Urinary bladder (tissue), 4 donors: ENCODE measurements around the gene PTPRC. TPM values are rescaled to one million over a fixed set of nuclear protein-coding genes. Genes with fewer than 3 reads are reported as not detected.

Experiments used
- DNase-seq: peaks from one replicate; pipeline ENCODE4 v3.0.0-alpha.2; 2015; ENCODE audit errors: extremely low spot score
- H3K27ac ChIP-seq: one replicate; pipeline ENCODE4 v1.5.1; 2013; ENCODE audit warnings: low read depth, mild to moderate bottlenecking, moderate library complexity
- H3K36me3 ChIP-seq: one replicate; pipeline ENCODE4 v1.6.1; 2013; ENCODE audit warnings: mild to moderate bottlenecking, moderate library complexity; ENCODE audit not compliant: insufficient read depth
- H3K4me1 ChIP-seq: one replicate; pipeline ENCODE4 v1.6.1; 2013; ENCODE audit warnings: mild to moderate bottlenecking, moderate library complexity; ENCODE audit not compliant: insufficient read depth
- H3K4me3 ChIP-seq: one replicate; pipeline ENCODE4 v1.5.1; 2013; ENCODE audit warnings: low read depth, low read length
- WGBS: extraction: QIAGEN DNeasy Blood & Tissue Kit; methylation state at CpG from one replicate; pipeline ENCODE4 v1.1.7; 2013; 5-methylcytosine and 5-hydroxymethylcytosine counted together
- polyA plus RNA-seq: library from polyadenylated mRNA; stranded (reverse); fragments of 200-250 nt; gene quantifications from one replicate; pipeline ENCODE4 v1.2.3, GENCODE V29; 2013
- total RNA-seq: library from RNA; depleted of rRNA; stranded (reverse); fragments of >200 nt; gene quantifications from one replicate; pipeline ENCODE4 v1.2.3, GENCODE V29; 2014
- donor health status: healthy with polysubstance abuse.
- donor health status: healthy.

The PTPRC gene
- total and polyA plus RNA-seq, 2 donors: 9.6 to 34.4 TPM

DNA sequence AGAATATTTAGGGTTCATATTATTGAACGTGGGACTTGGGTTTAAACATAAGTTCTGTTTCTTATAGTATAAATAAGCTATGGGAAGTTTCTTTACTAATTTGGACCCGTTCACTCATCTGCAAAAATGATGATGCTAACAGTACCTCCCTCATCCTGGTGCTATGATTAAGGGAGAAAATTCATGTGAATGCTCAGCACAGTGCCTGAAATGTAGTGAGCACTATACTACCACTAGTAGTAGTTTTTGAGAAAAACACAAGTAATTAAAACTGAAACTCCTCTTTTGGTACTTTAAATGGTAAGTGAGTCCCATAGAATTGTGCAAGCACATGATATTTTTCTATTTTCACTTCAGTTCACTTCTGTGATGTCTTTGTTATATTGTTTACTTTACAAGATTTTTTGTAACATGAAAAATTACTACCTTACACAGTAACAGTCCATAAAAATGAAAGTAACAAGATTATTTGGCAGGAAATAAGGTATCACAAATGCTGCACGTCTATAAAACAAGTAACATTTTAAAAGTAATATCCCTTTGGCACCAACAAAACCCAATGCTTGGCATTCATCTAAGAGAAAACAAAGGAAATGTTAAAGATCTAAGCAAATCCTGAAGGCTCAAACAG lies 11.3 kb upstream of the PTPRC start:
- Histone ChIP-seq H3K4me1 (peaks cover 1% of the 10 kb centered on the region), H3K36me3 (no peaks in the 10 kb centered on the region), H3K27ac (no peak overlapping the region), H3K4me3 (no peak overlapping the region)
- 60% methylated on average over 3 of the region's 3 CpGs for WGBS
- DNase-seq: no peak

DNA sequence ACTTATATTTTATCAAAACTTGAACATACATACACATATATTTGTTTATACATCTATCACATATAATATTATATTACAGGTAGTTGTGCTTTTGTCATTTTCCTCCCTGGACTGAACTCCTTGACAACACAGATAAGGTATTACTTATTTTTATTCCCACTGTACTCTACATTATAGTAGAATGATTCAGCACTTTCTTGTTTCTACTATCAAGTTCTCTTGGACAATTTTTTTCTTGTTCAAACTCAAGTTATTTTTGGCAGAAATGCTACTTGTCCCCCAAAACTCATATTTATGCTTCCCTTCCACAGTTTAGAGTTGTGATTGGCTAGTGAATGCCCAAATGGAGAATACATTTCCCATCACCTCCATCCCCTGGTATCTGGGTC lies 10.8 kb upstream of the PTPRC start:
- no peak overlapping the region for H3K4me3 ChIP-seq
- no peak for DNase-seq
- H3K4me1 ChIP-seq: peaks cover 1% of the 10 kb centered on the region

DNA sequence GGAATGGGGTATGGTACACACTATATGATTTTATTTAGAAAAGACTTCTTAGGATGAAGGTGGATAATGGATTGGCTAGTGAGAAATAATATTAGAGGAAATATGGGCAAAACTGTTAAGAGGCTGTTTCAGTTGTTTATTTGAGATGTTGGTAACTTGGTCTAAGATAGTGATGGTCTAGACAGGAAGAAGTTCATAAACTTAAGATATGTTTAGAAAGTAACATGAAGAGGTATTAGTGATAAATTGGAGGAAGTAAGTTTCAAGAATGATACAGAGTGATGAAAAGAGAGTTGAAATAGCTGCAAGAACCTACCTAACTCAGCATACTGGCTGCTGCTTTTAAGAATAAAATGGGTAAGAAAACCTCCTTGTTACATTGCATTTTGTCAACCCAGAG lies 9.2 kb upstream of the PTPRC start:
- H3K4me3 ChIP-seq: no peak overlapping the region
- no peak for DNase-seq
- H3K4me1 ChIP-seq: peaks cover 1% of the 10 kb centered on the region
- H3K36me3 ChIP-seq: no peaks in the 10 kb centered on the region
- H3K27ac ChIP-seq: no peak overlapping the region

More for the DNA sequence above, 10.8 kb upstream of the PTPRC start:
- Histone ChIP-seq H3K27ac (no peak overlapping the region), H3K36me3 (no peaks in the 10 kb centered on the region)

DNA sequence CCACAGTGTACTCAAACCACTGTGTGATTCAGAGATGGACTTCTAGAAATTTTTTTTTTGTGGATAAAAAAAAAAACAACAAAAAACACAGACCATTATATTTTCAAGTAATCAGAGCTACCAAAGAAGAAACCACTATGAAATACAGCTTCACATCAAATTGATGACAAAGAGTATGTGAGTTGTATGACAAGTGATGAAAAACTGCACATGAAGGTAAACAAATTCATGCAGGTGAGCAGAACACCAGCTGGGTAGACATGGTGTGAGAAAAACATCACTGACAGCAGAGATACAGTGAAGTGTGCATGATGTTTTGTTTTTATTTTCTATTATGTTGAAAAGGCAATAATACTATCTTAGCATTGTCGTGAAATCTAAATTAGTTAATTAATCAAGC lies 8.0 kb upstream of the PTPRC start:
- H3K4me1 ChIP-seq: peaks cover 1% of the 10 kb centered on the region
- no peak overlapping the region for H3K27ac ChIP-seq
- no peaks in the 10 kb centered on the region for H3K36me3 ChIP-seq
- DNase-seq: no peak
- no peak overlapping the region for H3K4me3 ChIP-seq
- WGBS: 90% methylated on average over 1 of the region's 1 CpG

DNA sequence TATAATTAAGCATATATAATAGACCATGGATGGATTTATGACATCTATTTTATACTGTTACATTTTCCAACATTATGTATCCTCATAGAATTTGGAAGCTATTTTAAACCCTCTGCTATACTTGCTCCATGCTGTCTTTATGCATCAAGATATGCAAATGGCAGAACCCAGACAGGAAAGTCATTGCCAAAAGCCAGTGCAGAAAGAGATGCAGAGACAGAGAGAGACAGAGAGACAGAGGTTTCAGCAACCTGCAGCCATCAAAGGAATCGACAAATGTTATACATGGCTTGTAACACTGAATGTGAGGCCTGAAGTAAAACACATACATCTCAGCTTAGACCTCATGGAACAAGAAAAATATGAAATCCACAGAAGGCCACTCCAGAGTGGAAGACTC lies 7.5 kb upstream of the PTPRC start:
- WGBS: 93% methylated on average over 1 of the region's 1 CpG
- no peak for DNase-seq

DNA sequence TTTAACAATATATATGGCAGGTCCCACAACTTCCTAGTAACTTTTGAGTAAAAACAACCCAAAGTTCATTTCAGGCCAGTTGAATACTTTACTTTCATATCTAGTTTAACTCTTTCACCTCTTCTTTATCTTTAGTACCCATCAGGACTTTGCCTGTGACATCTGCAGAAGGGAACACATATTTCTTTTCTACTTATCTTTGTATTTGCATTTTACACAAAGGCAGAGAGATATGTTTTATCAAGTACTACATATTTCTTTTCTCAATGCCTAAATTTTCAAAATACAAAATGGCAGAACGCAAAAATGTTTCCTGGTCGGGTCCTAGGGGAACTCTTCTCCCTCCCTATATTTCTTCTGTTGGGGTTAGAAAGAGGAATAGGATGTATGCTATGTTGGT lies 6.8 kb upstream of the PTPRC start:
- no peaks in the 10 kb centered on the region for H3K4me1 ChIP-seq
- no peak overlapping the region for H3K4me3 ChIP-seq
- 74% methylated on average over 2 of the region's 2 CpGs for WGBS
- H3K27ac ChIP-seq: no peak overlapping the region
- H3K36me3 ChIP-seq: no peaks in the 10 kb centered on the region
- no peak for DNase-seq

More for the DNA sequence above, 7.5 kb upstream of the PTPRC start:
- H3K27ac ChIP-seq: no peak overlapping the region
- no peaks in the 10 kb centered on the region for H3K36me3 ChIP-seq
- no peak overlapping the region for H3K4me3 ChIP-seq
- H3K4me1 ChIP-seq: peaks cover 1% of the 10 kb centered on the region

DNA sequence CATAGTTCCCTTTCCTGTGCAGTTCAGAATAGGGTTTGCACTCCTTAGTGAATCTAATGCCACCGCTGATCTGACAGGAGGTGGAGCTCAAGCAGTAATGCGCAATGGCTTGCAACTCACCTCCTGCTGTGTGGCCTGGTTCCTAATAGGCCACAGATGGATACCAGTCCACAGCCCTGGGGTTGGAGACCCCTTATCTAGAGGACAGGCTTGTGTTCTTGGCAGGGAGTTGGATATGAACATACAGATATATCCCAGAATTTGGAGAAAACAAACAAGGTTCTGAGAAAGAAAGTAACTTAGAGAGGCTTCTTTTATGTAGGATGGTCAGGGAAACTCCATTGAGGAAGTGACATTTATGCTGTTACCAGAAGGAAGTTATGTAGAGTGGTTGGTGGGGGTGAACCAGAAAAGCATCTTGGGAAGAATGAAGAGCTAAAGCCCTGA lies 5.1 kb upstream of the PTPRC start:
- Histone ChIP-seq H3K4me1 (no peaks in the 10 kb centered on the region), H3K27ac (no peak overlapping the region), H3K4me3 (no peak overlapping the region), H3K36me3 (no peaks in the 10 kb centered on the region)
- 90% methylated on average over 2 of the region's 2 CpGs for WGBS
- no peak for DNase-seq

DNA sequence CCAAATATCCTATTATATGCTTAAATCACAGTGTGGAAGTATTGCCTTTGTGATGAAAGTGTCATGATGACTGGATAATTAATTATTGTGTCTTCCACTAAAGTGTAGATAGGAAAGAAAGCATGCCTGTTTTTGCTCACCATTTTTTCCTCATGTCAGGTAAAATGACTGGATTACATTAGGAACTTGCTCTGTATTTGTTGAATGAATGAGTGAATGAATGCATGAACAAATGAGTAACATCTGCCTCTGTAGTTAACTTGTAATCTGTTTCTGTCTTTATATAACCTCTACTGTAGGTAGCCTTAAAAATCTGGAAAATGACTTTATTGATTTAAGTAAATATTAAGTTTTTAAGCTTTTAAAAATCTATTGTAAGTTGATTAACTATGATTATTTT lies 2.9 kb upstream of the PTPRC start:
- H3K4me1 ChIP-seq: no peaks in the 10 kb centered on the region
- H3K36me3 ChIP-seq: no peaks in the 10 kb centered on the region
- no peak overlapping the region for H3K4me3 ChIP-seq
- no peak for DNase-seq
- H3K27ac ChIP-seq: no peak overlapping the region

DNA sequence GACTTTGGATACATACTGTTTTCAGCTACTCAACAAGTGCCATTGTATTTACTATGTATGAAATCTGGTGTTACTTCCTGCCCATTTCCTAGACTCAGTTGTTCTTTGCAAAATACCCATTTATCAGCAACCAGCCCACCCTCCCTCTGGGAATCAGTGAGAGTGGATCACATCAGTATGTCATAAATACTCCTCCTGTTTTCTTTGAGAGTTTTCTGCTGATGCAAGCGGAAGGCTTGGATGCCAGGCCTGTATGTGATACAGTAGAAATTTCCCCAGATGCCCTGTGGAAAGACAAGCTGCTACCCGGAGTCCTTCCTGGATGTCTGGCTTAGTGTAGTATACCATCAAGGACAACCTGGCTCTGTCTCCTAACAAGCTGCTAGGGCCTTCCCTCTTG lies 2.4 kb upstream of the PTPRC start:
- H3K4me3 ChIP-seq: no peak overlapping the region
- WGBS: 92% methylated on average over 2 of the region's 2 CpGs
- no peaks in the 10 kb centered on the region for H3K4me1 ChIP-seq
- no peak for DNase-seq
- H3K36me3 ChIP-seq: no peaks in the 10 kb centered on the region
- no peak overlapping the region for H3K27ac ChIP-seq

DNA sequence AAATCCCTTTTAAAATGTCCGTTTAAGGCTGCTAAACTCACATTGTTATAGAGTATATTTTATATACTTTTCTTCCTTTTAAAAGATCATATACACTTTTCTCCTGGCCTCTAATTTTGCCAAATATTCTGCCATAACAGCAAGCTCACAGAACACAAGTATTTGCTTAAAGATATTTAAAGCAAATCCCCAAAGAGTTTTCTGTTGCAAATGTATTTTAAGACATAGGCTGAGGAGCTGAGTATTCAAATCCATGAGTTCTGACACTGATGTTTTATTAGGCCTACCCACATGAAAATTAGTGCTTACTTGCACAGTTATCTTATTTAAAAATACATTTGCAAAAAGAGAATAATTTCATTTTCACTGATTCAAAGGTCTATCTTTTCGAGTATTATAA lies 1.7 kb upstream of the PTPRC start:
- H3K4me1 ChIP-seq: no peaks in the 10 kb centered on the region
- no peak overlapping the region for H3K27ac ChIP-seq
- no peak overlapping the region for H3K4me3 ChIP-seq
- WGBS: 75% methylated on average over 2 of the region's 2 CpGs
- no peak for DNase-seq
- no peaks in the 10 kb centered on the region for H3K36me3 ChIP-seq

DNA sequence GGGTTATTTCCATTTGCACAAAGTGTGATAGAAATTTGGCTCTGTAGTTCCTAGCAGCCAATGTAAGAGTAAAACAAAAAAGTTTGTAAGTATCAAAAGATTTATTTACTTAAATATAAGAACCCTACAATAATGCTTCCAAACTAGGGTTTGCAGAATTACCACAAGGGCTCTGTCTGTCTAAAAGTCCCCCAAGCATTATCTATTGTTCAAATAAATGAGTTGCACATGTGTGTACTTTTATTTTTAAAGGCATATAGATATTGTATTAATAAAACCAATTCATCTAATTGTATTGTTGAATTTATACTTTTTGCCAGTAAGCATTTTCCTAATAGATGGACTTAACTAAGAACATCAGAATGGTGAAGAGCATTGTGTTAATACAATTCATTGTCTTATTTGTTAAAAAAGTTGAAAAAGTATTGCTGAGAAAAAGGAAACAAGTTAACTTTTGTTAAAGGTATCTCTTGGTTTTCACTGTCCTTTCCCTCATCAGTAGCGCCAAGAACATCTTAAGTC lies 863 bp upstream of the PTPRC start:
- WGBS: 88% methylated on average over 1 of the region's 1 CpG

DNA sequence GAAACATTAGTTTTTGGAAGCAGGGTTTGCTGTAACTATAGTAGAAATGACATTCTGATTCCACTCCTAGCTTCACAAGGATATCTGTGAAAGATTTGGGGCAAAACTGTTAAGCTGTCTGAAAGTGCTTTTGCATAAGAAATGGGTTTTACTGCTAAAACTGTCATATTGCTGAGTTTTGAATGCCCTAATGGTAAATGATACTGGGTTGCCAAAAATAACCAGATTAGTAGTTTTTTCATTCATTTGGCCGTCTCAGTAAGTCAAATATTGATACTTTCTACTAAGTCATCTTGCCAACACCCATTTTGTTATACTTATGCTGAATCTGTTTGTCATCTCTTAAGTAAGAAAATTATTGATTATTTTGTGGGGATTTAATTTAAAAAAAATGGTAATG lies 399 bp upstream of the PTPRC start:
- Histone ChIP-seq H3K4me1 (no peaks in the 10 kb centered on the region), H3K36me3 (no peaks in the 10 kb centered on the region), H3K4me3 (no peak overlapping the region), H3K27ac (no peak overlapping the region)
- 60% methylated on average over 1 of the region's 1 CpG for WGBS
- no peak for DNase-seq

More for the DNA sequence above, 863 bp upstream of the PTPRC start:
- H3K4me1 ChIP-seq: no peaks in the 10 kb centered on the region
- H3K36me3 ChIP-seq: no peaks in the 10 kb centered on the region
- H3K27ac ChIP-seq: no peak overlapping the region
- DNase-seq: no peak
- no peak overlapping the region for H3K4me3 ChIP-seq

DNA sequence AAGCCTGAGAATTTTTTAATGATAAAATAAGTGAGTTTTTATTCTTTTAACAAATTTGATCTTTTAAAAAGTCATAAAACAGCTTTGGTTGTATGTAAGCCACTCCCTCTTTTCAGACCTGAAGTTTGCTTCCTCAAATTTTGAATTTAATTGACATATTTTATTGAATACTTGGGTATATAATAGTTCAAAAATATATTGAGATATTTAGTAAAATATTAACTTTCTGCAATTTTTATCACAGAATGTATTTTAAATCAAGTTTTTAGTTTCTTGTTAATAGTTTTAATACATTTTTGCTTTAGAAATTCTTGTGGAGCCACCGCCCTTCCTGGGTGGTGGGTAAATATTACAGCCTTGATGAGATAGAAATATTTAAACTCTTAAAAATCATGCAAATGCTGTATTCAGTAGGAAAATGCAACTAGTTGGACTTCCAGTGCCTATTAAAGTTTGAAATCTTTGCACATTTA lies 867 bp downstream of the PTPRC start:
- Histone ChIP-seq H3K36me3 (no peaks in the 10 kb centered on the region), H3K4me1 (no peaks in the 10 kb centered on the region), H3K27ac (no peak overlapping the region), H3K4me3 (no peak overlapping the region)
- 84% methylated on average over 1 of the region's 1 CpG for WGBS
- no peak for DNase-seq

DNA sequence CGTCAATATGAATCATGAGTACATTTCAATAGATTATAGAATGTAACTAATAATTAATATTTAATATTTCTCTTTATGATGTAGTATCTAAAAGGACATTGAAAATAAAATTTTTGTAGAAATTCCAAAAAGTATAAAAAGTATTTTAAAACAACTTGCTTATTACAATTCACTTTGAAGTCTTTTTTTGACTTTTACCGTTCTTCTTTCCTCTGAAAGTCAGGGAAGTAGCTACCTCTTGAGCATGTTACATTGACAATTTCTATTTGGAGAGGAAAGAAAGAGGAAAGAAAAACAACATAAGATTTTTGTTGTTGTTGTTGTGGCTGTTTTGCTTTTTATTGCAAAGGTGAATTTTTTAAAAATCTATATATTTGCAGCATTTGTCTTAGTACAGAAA lies 1.3 kb downstream of the PTPRC start:
- 91% methylated on average over 2 of the region's 2 CpGs for WGBS
- no peaks in the 10 kb centered on the region for H3K36me3 ChIP-seq
- H3K4me1 ChIP-seq: no peaks in the 10 kb centered on the region
- H3K27ac ChIP-seq: no peak overlapping the region
- no peak overlapping the region for H3K4me3 ChIP-seq
- DNase-seq: no peak

DNA sequence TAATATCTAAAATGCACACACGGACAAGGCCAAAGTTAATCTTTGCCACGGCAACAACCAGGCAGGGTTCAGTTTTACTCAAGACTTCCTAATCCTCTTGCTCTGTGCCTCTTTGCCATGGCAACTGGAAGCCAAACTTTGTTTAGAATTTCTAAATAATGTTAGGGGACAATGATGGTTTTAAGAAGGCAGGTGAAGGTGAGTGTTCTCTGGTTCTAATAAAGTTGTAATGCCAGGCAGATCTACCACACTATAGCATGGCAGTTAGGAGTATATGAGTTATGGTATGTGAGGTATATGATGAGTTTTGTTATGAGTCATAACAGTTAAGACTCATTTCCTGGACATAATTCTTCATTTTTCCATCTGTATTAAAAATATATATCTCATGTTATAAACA lies 2.7 kb downstream of the PTPRC start:
- no peak for DNase-seq
- H3K27ac ChIP-seq: peak overlapping the region; percentile 23
- H3K4me1 ChIP-seq: no peaks in the 10 kb centered on the region
- no peaks in the 10 kb centered on the region for H3K36me3 ChIP-seq
- H3K4me3 ChIP-seq: no peak overlapping the region
- WGBS: 43% methylated on average over 2 of the region's 2 CpGs
